Measurements from ENCODE around the gene FANCD2OS.
"Not testable (repeated sequence)": the region's sequence is repeated elsewhere in the genome, so short reads cannot be mapped to it uniquely, and the experiment has no call there.

FANCD2OS gene, protein sequence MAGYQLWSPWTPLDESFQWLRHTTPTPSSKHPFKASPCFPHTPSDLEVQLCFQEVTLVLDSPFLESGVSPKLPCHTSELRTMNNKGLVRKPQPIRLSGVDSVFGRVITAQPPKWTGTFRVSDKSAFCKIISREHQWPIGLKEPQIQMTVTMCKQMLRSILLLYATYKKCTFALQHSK

DNA sequence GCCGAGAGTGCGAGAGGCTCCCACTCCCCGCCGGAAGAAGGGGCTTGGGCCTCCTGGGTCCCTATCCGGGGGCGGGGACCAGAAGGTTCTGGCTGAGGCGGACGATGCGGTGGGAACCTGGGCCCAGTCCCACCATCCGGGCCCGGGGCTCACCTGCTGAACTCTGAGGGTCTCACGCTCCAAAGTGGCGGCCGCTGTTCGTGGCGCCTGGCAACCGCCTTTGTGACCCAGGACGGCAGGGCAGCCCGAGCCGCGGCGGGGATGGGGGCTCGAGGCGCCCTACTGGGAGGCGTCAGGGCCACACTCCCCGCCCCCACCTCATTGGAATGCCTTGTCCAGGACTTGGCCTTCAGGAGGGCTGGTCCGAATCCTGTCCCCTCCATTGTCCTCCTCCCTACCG is at the start of gene FANCD2OS:
FANCD2OS (minus strand) TSS at position 165 of the 400 bp plus-strand sequence. CDS start 3,481 bp downstream, outside the sequence.
- in situ Hi-C loops (cut with HindIII; ENCODE audit: low sequenced_read_pairs): no loop called here

DNA sequence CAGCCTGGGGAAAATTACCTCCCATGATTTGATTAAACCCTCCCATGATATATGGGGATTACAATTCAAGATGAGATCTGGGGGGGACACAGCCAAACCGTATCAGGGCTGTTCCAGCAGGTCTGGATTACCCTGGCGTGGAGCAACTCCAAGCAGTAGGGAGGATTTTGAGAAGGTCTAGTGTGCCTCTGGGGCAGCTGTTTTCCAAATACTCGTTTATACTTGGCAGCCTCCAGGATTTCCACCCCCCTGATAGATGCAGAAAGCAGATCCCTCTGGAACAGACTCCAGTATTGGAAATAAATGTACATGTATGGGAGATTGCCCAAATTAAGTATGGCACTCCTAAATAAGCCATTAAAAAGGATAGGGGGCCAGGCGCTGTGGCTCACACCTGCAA is 49.0 kb upstream of the FANCD2OS start:
- in situ Hi-C loops (cut with HindIII; ENCODE audit: low sequenced_read_pairs): no loop called here

DNA sequence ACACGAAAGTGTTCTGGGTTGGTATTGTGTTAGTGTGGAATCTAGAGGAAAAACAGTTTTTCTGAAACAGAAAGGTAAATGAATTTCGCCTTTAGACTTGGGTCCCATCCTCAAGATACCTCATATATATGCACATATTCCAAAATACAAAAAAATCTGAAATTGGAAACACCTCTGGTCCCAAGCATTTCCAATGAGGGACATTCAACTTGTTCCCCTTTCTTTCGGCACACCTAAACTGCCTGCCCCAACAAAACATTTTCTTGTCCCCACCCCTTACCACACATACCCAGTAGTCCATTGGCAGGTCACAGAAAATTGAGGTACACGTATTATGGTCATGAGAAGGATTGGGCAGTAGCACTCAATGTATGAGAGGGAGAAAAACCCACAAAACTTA is 47.6 kb upstream of the FANCD2OS start:
- in situ Hi-C loops (cut with HindIII; ENCODE audit: low sequenced_read_pairs): no loop called here

DNA sequence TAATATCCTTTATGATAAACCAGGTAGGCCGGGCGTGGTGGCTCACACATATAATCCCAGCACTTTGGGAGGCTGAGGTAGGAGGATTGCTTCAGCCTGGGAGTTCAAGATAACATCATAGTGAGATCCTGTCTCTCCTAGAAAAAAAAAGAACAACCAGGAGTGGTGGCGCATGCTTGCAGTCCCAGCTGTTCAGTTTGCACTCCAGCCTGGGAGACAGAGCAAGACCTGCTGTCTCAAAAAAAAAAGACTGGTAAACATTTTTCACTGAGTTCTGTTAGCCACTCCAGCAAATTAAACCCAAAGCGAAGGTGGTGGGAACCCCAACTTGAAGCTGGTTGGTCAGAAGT is 47.0 kb upstream of the FANCD2OS start:
- in situ Hi-C loops (cut with HindIII; ENCODE audit: low sequenced_read_pairs): no loop called here

DNA sequence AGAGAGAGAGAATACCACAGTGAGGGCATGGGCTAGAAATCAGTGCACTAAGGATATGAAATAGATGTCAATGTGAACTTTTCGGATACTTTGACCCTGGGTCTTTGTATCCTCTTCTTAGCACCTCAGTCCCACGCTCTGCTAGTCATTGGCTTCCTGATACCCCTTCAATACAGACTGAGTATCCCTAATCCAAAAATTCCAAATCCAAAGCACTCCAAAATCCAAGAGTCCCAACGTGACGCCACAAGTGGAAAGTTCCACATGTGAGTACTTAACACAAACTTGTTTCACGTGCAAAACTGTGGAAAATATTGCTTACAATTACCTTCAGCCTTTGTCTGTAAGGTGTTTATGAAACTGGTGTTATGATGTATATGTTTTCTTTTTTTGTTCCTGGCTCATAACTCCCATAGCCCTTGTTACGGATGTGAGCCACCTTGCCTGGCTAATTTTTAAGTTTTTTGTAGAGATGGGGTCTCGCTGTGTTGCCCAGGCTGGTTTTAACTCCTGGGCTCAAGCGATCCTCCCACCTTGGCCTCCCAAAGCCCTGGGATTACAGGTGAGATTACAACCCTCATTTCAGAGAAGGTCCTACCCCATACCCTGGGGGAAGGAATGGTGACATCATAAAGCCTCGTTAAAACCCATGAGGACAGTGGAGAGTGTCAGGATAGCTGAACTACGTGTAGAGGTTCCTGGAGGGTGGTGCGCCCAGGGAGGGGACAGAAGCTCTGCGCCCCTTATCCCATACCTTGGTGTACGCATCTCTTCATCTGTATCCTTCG is 46.5 kb upstream of the FANCD2OS start:
- in situ Hi-C loops (cut with HindIII; ENCODE audit: low sequenced_read_pairs): no loop called here

DNA sequence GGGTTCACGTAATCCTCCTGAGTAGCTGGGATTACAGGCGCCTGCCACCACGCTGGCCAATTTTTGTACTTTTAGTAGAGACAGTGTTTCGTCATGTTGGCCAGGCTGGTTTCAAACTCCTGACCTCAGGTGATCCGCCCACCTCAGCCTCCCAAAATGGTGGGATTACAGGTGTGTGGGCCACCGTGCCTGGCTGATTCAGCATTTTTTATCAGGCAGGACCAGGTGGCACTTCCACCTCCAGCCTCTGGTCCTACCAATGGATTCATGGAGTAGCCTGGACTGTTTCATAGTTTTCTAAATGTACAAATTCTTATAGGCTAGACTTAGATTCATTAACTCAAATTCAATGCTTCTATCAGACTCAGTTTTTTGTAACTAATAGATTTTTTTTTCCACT is 42.9 kb upstream of the FANCD2OS start:
- in situ Hi-C loops (cut with HindIII; ENCODE audit: low sequenced_read_pairs): no loop called here

DNA sequence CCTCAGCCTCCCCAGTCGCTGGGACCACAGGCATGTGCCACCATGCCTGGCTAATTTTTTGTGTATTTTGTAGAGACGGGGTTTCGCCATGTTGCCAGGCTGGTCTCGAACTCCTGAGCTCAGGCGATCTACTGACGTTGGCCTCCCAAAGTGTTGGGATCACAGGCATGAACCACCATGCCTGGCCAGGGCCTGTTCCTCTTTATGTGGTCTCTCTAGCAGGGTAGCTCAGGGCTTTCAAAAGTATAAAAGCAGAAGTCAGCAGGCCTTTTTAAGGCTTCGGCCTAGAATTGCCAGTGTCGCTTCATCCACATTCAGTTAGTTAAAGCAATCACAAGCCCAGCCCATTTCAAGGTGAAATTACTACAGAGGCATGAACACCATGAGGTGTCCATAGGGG is 41.2 kb upstream of the FANCD2OS start:
- in situ Hi-C loops (cut with HindIII; ENCODE audit: low sequenced_read_pairs): no loop called here

DNA sequence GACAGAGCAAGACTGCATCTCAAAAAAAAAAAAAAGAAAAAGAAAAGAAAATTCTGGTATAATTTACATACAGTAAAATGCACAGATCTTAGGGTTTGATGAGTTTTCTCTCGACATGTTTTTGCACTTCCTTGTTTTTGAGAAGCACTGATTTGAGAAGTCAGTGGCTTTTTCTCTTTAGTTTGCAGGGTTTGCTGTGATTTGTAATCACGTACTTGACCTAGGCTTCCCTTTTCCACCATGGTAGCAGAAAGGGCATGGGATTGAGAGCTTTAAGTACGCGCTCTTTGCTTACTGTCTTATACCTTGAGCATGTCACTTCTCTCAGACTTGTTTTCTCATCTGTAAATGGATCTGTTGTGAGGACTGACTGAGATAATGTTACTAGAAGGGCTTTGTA is 37.6 kb upstream of the FANCD2OS start:
- in situ Hi-C loops (cut with HindIII; ENCODE audit: low sequenced_read_pairs): no loop called here

DNA sequence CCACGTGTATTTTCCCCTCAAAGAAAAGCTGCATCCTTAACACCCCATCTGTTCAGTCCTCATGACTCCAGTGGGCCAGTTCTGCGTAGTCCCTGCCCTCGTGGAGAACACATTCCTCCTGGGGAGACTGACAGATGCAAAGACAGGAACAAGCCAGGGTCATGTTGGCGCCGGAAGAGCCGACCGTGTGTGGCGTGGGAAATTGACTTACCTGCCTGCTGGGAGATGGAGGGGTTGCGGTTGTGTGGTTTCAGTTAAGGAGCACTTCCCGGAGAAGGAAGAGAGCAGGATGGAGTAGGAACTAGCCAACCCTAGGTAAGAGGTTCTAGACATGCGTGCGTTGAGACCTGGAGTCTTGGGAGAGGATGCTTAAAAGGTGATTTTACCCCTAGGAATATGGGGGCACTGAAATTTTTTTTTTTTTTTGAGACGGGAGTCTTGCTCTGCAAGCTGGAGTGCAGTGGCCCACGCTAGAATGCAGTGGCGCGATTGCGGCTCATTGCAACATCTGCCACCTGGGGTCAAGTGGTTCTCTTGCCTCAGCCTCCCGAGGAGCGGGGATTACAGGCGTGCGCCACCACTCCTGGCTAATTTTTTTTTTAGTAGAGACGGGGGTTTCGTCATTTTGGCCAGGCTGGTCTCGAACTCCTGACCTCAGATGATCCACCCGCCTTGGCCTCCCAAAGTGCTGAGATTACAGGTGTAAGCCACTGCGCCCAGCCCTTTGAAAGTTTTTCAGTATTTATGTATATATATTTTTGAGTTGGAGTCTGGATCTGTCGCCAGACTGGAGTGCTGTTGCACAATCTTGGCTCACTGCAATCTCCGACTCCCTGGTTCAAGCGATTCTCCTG is 34.9 kb upstream of the FANCD2OS start:
- in situ Hi-C loops (cut with HindIII; ENCODE audit: low sequenced_read_pairs): no loop called here

DNA sequence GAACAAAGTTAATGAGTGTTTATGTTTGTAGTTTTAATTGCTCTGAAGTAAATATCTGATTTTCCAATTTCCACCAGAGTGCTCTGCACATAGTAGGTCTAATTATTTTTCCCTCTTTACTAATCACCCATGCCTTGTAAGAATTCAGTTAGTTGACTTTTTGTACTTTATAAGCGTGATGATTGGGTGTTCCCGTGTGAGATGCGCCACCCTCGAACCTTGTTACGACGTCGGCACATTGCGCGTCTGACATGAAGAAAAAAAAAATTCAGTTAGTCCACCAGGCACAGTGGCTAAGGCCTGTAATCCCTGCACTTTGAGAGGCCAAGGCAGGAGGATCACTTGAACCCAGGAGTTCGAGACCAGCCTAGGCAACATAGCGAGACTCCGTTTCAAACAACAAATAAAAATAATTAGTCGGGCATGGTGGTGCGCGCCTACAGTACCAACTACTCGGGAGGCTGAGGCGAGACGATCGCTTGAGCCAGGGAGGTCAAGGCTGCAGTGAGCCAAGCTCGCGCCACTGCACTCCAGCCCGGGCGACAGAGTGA is 33.0 kb upstream of the FANCD2OS start:
- in situ Hi-C loops (cut with HindIII; ENCODE audit: low sequenced_read_pairs): no loop called here

DNA sequence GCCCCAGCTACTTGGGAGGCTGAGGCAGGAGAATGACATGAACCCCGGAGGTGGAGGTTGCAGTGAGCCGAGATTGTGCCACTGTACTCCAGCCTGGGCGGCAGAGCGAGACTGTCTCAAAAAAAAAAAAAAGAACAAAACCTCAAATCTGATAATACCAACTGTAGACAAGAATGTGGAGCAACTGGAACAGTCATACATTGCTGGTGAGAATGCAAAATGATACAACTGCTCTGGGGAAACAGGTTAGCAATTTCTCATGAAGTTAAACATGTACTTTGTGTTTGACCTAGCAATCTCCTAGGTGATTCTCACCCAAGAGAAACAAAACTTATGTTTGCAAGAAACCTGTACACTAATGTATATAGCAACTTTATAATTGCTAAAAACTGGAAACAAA is 29.1 kb upstream of the FANCD2OS start:
- in situ Hi-C loops (cut with HindIII; ENCODE audit: low sequenced_read_pairs): no loop called here

DNA sequence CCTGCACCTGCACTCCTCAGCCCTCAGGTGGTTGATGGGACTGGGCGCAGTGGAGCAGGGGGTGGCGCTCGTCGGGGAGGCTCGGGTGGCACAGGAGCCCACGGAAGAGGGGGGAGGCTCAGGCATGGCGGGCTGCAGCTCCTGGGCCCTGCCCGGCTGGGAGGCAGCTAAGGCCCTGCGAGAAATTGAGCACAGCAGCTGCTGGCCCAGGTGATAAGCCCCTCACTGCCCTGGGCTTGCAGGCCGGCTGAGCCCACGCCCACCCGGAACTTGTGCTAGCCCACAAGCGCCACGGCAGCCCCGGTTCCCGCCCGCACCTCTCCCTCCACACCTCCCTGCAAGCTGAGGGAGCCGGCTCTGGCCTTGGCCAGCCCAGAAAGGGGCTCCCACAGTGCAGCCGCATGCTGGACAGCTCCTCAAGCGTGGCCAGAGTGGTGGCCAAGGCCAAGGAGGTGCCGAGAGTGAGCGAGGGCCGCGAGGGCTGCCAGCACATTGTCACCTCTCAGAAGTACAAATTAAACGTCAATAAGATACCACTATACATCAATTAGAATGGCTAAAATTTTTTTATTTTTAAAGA is 28.5 kb upstream of the FANCD2OS start:
- in situ Hi-C loops (cut with HindIII; ENCODE audit: low sequenced_read_pairs): no loop called here

DNA sequence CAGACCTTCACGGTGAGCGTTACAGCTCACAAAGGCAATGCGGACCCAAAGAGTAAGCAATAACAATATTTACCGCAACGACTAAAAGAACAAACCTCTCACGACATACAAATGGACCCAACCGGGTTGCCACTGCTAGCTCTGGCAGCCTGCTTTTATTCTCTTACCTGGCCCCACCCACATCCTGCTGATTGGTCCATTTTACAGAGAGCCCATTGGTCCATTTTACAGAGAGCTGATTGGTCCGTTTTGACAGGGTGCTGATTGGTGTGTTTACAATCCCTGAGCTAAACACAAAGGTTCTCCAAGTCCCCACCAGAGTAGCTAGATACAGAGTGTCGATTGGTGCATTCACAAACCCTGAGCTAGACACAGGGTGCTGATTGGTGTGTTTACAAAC is 27.8 kb upstream of the FANCD2OS start:
- in situ Hi-C loops (cut with HindIII; ENCODE audit: low sequenced_read_pairs): not testable (repeated sequence)

DNA sequence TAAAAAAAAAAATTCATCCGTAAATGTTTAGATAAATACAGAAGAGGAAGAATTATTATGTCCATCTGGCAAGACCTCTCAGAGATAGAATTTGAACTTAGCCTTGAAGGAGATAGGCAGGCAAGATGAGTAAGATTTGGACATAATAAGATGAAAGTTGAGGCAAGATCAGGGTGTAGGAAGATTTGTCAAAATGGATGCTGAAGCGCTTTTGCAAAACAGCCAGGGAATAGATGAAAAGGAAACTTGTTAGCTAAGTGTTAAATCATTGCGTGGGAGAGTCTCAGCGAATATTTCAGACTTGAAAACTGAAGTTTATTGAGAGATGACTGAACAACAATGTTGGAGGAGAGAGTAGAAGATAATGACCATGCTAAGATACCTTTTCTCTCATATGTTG is 14.7 kb upstream of the FANCD2OS start:
- in situ Hi-C loops (cut with HindIII; ENCODE audit: low sequenced_read_pairs): no loop called here

DNA sequence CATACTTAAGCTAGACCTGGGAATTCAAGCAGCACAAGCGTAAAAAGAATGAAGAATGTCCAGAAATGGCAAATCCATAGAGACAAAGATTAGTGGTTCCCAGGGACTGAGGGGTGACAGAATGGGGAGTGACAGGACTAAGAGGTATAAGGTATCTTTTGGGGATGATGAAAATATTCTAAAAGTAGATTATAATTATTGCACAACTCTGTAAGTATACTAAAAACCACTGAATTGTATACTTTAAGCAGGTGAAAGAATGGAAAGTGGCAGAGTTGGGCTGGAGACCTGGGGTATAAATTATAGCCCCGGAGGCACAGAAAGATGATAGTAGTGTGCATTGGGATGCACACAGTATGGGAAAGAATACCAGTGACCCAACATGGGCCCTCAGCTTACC is 13.0 kb upstream of the FANCD2OS start:
- in situ Hi-C loops (cut with HindIII; ENCODE audit: low sequenced_read_pairs): no loop called here

DNA sequence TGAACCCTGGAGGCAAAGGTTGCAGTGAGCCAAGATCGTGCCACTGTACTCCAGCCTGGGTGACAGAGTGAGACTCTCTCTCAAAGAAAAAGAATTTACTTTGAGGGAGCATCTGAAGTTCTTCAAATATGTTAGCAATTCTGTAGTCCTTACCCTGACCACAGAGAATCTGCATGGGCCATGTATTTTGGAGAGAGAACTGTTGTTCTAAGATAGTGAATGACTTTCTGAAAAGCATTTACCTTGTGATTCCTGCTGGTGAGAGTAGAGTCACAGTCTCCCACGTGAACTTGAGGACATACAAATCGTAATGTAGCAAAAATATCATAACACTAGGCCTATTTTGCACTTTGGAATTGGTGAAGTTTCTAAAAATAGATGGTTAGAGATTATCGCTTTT is 11.3 kb upstream of the FANCD2OS start:
- in situ Hi-C loops (cut with HindIII; ENCODE audit: low sequenced_read_pairs): no loop called here

DNA sequence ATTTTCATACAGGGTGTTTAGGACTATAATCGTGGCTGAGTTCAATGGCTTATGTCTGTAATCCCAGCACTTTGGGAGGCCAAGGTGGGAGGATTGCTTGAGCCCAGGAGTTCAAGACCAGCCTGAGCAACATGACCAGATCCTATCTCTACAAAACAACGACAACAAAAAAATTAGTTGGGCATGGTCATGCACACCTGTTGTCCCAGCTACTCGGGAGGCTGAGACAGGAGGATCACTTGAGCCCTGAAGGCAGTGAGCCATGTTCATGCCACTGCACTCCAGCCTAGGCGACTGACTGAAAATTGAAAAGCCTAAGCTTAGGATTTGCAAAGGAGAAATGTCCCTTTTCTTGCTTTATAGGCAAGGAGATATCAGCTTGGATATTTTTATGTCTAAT is 8.9 kb upstream of the FANCD2OS start:
- in situ Hi-C loops (cut with HindIII; ENCODE audit: low sequenced_read_pairs): no loop called here

DNA sequence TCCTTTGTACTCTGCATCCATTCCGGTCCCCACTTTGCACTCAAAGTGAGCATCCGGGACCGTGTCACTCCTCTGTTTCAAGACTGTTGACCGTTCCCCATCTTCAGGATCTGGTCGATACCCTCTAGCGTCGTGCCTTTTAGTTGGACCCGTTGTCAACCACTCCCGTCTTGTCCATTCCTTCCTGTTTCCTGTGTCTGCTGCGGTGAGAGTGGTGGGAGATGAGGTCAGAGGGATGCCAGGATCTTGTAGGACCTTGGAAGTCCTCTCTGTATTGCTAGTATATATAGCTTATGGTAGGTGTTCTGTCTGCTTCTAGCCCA is 8.0 kb upstream of the FANCD2OS start:
- in situ Hi-C loops (cut with HindIII; ENCODE audit: low sequenced_read_pairs): no loop called here

DNA sequence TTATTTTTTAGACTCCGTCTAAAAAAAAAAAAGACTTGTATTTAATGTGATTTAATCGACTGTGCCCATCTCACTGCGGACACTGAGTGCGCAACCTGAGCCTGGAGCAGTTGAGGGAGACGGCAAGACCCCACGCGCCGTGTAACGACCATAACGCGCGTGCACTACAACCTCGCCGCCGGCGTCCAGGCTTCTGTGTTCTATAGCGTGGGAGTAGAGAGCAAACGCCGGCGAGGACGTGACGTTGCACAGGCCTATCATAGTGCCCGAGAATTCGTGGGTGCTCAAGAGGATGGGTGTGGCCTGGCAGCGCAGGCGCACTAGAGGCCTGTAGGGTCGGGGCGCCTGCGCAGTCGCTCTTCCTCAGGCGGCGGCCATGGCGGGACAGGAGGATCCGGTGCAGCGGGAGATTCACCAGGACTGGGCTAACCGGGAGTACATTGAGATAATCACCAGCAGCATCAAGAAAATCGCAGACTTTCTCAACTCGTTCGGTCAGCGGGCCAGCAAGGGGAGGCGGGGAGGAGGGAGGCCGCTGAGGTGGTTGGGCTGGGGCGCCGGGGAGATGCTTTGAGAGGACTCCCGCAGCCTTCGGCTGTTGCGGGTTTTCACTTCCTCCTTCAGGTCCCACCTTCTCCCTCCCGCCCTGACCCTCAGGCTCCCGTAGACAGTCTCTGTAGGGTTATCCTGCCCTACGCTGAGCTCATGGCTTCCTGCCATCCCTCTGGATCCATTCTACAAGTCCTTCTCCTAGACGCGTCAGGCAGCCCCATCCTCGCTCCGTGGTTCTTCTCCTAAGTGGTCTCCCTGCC is 7.5 kb upstream of the FANCD2OS start, which contains the start of gene BRK1:
BRK1 (plus strand) TSS at position 350 of the 812 bp plus-strand sequence; CDS start at position 377, 27 bp downstream.
- in situ Hi-C loops (cut with HindIII; ENCODE audit: low sequenced_read_pairs): no loop called here

DNA sequence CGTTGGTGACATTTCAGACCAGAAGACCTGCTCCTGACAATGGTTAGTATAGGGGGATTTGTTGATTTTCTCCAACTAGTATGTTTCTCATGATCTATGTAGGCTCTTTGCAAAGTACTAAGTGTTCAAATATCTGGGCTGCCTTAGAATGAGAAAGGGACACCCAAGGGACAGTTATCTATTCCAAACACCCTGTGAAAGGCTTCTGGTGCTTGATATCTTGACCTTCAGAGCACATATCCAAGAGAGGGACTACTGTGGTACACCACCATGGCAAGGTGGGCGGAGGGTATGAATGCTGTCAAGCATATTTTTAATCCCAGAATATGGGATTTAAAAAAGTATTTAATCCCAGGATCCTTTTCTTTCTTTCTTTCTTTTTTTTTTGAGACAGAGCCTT is 1.1 kb downstream of the FANCD2OS start:
- in situ Hi-C loops (cut with HindIII; ENCODE audit: low sequenced_read_pairs): no loop called here
